GM19467 (cell line): ENCODE measurements around the gene ASMTL.
A peak's percentile ranks its signal among the peaks of the same experiment; 100 is the strongest.
"Not testable (repeated sequence)": the region's sequence is repeated elsewhere in the genome, so short reads cannot be mapped to it uniquely, and the experiment has no call there.

Experiments
- ATAC-seq: cut with Tn5 transposase; IDR thresholded peaks from one replicate; pipeline ENCODE4 v1.9.1; 2021; ENCODE audit warnings: mild to moderate bottlenecking, moderate library complexity; ENCODE audit not compliant: unreplicated experiment

The ASMTL gene

DNA sequence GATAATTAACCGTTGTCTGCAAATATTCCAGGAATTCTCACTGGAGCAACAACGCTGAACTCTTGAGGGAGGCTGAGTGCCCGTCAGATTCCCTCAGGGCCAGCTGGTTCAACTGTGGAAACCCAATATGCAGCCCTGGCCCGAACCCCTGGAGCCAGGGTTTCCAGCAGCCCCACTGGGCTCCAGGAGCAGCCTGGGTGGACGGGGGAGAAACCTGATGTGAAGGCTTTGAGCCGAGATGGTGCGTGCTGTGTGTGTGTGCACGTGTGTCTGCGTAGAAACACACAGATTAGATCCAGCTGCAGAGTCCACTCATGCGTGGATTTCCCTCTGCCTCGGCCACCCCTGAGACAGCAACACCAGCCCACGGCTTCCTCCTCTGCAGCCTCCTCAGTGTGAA, 41.4 kb downstream of the ASMTL start:
- no peak for ATAC-seq

DNA sequence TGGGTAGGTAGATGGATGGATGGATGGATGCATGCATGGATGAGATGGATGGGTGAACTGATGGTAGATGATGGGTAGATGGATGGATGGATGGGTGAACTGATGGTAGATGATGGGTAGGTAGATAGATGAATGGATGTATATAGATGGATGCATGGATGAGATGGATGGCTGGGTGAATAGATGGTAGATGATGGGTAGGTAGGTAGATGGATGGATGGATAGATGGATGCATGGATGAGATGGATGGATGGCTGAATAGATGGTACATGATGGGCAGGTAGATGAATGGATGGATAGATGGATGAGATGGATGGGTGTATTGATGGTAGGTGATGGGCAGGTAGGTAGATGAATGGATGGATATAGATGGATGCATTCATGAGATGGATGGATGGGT, 45.7 kb downstream of the ASMTL start:
- no peak for ATAC-seq

- not testable (repeated sequence) for ATAC-seq
Measured at GRCh38 chrX:1405769-1406168, 46.9 kb downstream of the ASMTL start.

DNA sequence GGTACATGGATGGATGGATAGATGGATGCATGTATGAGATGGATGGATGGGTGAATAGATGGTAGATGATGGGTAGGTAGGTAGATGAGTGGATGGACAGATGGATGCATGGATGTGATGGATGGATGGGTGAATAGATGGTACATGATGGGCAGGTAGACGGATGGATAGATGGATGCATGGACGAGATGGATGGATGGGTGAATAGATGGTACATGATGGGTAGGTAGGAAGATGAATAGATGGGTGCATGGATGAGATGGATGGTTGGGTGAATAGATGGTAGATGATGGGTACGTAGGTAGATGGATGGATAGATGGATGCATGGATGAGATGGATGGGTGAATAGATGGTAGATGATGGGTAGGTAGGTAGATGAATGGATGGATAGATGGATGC, 48.8 kb downstream of the ASMTL start:
- ATAC-seq: not testable (repeated sequence)

- ATAC-seq: no peak
Measured at GRCh38 chrX:1403228-1403627, 49.5 kb downstream of the ASMTL start.

- no peak for ATAC-seq
Measured at GRCh38 chrX:1401611-1402430, 50.9 kb downstream of the ASMTL start.

DNA sequence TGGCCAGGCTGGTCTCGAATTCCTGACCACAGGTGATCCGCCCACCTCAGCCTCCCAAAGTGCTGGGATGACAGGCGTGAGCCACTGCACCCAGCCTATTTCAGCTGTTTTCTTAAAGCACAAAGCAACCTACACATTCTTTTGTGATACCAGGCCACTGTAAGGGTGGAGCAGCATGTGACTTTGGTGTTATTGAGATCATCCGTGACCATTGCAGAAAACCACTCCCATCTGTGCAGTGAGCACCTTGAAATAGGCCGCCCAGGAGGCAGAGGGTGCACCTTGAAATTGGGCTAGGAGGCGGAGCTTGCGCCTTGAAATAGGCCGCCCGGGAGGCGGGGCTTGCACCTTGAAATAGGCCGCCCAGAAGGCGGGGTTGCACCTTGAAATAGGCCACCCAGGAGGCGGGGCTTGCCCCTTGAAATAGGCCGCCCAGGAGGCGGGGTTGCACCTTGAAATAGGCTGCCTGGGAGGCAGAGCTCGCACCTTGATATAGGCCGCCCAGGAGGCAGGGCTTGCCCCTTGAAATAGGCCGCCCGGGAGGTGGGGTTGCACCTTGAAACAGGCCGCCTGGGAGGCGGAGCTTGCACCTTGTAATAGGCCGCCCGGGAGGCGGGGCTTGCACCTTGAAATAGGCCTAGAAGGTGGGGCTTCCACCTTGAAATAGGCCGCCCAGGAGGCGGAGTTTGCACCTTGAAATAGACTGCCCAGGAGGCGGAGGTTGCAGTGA, 51.8 kb downstream of the ASMTL start:
- ATAC-seq: no peak

GRCh38 chrX:1400049-1400448, 52.7 kb downstream of the ASMTL start:
- no peak for ATAC-seq

DNA sequence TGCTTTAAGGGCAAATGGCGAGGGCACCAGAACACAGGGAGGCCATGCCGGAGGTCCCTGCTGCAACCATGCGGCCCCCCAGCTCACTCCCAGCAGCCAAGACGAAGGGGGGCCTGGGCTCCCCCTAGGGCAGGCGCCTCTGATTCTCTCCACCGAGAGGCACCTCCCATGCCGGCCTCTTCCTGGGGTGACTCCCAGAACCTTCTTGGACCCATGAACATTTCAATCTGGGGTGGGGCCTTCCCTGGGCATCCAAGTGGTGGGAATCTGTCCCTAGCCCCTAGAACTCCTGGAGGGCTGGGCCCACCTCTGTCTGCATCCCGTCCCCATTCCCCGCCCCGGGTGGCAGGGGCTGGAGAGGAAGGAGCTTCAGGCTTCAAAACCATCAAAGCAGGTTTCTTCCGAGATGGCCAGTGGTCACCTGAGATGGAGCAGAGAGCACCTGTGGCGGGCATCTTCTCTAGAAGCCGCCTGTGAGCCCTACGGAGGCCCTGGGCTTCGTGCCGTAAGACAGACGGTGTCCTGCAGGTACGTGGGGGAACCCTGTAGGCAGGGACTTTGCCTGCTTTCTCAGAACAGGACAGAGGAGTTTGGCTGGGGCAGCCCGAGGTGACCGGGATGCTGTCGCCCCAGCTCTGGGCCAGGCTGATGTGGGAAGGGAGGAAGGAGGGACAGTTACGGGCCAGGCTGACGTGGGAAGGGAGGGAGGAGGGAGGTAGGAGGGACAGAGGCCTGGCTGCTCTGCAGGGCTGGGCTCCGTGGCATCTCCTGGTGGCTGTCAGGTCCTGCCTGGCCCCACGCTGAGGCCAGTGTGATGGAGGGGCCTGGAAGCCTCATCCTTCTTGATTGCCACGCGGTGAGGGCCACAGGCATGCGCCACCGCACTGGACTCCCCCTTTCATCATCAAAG, 54.0 kb downstream of the ASMTL start:
- ATAC-seq: no peak

DNA sequence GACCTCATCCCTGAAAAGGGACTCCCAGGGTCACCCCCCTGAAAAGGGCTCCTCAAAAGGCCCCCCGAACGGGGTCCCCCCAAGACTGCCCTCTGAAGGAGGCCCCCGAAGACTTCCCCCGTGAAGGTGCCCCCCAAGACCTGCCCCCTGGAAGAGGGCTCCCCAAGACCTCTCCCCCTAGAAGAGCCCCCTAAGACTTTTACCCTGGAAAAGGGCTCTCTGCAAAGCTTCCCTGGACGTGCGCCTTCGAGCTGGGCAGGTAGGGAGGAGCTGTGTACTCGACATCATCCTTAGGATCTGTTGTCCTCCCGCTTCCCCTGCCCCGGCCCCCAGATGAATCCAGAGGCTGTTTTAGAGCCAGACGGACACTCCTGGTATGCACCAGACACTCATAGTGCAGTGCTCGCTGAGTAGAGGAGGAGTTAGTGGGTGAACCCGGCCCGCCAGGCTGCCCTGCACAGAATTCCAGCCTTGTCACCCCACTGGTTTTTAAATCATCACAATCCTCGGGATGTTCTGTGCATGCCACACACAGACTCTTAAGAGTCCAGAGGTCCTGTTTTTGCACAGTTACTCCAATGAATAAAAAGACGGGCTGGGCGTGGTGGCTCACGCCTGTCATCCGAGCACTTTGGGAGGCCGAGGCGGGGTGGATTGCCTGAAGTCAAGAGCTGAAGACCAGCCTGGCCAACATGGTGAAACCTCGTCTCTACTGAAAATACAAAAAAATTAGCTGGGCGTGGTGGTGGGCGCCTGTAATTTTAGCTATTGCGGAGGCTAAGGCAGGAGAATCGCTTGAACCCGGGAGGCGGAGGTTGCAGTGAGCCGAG, 55.1 kb downstream of the ASMTL start:
- no peak for ATAC-seq

DNA sequence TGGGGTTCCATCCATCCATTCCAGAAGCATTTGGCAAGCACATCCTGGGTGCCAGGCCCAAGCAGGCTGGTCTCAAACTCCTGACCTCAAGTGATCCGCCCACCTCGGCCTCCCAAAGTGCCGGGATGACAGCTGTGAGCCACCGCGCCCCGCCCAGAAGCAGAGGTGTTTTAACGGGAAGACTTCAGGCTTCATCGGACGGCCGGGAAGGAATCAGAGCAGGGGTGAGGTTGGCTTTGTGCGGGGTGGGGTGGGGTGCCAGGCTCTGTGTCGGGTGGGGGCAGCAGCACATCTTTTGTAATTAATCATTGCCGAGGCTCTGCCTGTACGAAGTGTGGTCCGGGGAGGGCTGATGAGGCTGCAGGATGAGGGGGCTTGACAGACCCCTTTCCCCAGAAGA, 55.7 kb downstream of the ASMTL start:
- ATAC-seq: no peak

DNA sequence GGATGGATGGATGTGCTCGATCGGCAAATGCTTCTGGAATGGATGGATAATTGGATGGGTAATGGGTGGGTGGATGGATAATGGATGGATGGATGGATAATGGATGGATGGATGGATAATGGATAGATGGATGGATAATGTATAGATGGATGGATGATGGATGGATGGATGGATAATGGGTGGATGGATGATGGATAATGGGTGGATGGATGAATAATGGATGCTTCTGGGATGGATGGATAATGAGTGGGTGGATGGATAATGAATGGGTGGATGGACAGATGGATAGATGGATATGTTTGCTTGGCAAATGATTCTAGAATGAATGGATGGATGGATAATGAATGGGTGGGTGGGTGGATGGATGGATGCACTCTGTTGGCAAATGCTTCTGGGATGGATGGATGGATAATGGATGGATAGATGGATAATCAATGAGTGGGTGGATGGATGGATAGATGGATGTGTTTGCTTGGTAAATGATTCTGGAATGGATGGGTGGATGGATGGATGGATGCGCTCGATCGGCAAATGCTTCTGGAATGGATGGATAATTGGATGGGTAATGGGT, 57.0 kb downstream of the ASMTL start:
- no peak for ATAC-seq

- ATAC-seq: no peak
Measured at GRCh38 chrX:1394731-1395501, 57.8 kb downstream of the ASMTL start.

- no peak for ATAC-seq
Measured at GRCh38 chrX:1393871-1394615, 58.7 kb downstream of the ASMTL start.

DNA sequence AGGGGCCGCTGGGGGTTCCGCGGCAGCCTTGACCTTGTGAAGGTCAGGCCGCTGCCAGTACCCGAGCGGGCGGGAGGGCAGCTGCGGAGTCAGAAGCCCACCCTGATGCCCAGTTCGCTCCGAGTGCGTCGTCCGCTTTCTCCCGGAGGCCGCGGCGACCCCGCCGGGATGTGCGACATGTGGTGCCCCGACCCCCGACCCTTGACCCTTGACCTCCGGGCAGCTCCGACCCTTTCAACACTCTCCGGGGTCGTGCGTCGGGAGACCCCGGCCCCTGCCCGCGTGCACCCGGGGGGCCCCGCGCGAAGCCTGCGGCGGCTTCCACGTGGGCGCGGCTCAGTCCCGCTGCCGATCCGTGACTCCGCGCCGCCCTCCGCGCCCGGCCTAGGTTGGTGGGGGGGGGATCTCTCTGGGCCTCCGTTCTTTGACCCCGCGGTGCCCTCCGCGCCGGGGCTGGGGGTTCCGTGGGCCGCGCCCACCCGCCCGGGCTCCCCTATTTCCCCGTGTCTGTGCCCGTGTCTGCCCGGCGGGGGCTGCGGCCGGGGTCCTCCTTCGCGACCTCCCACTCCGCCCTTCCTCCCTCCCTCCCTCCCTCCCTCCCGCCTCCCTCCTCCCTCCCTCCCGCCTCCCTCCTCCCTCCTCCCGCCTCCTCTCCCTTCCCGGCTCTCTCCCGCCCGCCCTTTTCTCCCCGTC, 60.2 kb downstream of the ASMTL start:
- ATAC-seq: peak; percentile 24

DNA sequence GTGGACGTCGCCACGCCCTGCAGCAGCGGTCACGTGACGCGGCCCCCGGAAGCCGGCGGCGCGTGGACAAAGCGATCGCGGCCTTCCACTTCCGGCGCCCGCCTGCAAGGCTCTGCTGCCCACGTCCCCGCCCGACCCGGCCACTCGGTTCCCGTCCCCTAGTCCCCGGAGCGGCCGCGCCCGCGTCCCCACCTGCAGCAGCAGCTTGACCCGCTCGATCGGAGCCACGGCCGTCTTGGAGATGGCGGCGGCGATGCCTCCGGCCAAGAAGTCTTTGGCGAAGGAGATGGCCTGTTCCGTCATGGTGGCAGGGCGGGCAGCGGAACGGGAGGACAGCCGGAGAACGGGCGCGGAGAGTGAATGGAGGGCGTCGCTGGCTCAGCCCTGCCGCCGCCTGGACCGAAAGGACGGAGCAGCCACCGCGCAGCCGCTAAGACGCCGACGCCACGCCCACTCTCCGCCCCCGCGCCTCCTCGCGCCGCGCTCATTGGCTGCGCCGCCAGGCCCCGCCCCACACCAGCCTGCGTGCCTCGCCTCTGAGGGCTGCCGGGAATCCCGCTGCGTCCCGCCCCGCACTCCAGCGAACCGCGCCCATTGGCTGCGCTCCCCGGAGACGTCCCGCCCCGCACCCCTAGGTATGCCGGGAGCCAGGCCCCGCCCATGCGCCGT, 60.9 kb downstream of the ASMTL start, which contains the start of gene SLC25A6:
Gene SLC25A6 (minus strand): TSS at position 407 of the 669 bp plus-strand sequence. CDS start 104 bp downstream, at position 303.
- ATAC-seq: peak; percentile 93

GRCh38 chrX:1391370-1391706, 61.4 kb downstream of the ASMTL start:
- no peak for ATAC-seq
